Measurements from ENCODE around the gene SLC37A1.
A peak's percentile ranks its signal among the peaks of the same experiment; 100 is the strongest.

SLC37A1 gene

GRCh38 chr21:42533306-42533962, 19.8 kb downstream of the SLC37A1 start:
- H3K27ac ChIP-seq = no peak overlapping the region
- no peak for DNase-seq
- H3K27me3 ChIP-seq (ENCODE audit: insufficient read depth, low read depth, severe bottlenecking) = no peaks in the 10 kb centered on the region
- H3K9me3 ChIP-seq (ENCODE audit: severe bottlenecking) = no peaks in the 10 kb centered on the region
- no peak for TF ChIP-seq CTCF (IDR thresholded peaks at IDR 0.05; ENCODE audit: low read depth, low read length)
- H3K36me3 ChIP-seq = no peaks in the 10 kb centered on the region
- no peak overlapping the region for H3K4me3 ChIP-seq (ENCODE audit: low read depth, low read length)

- no peak for TF ChIP-seq CTCF (IDR thresholded peaks at IDR 0.05; ENCODE audit: low read depth, low read length)
- H3K27ac ChIP-seq = no peak overlapping the region
- H3K4me3 ChIP-seq (ENCODE audit: low read depth, low read length) = no peak overlapping the region
- H3K9me3 ChIP-seq (ENCODE audit: severe bottlenecking) = no peaks in the 10 kb centered on the region
- no peaks in the 10 kb centered on the region for H3K27me3 ChIP-seq (ENCODE audit: insufficient read depth, low read depth, severe bottlenecking)
- no peak for DNase-seq
- no peaks in the 10 kb centered on the region for H3K36me3 ChIP-seq
Measured at GRCh38 chr21:42533963-42534355, 20.3 kb downstream of the SLC37A1 start.

GRCh38 chr21:42534421-42535378, 21.0 kb downstream of the SLC37A1 start:
- no peak for TF ChIP-seq CTCF (IDR thresholded peaks at IDR 0.05; ENCODE audit: low read depth, low read length)
- Histone ChIP-seq H3K27ac (no peak overlapping the region), H3K36me3 (no peaks in the 10 kb centered on the region), H3K27me3 (ENCODE audit: insufficient read depth, low read depth, severe bottlenecking) (no peaks in the 10 kb centered on the region), H3K9me3 (ENCODE audit: severe bottlenecking) (no peaks in the 10 kb centered on the region), H3K4me3 (ENCODE audit: low read depth, low read length) (peak overlapping the region; percentile 23)
- peak; percentile 57 for DNase-seq

GRCh38 chr21:42535602-42536171, 22.0 kb downstream of the SLC37A1 start:
- H3K36me3 ChIP-seq = no peaks in the 10 kb centered on the region
- no peak overlapping the region for H3K4me3 ChIP-seq (ENCODE audit: low read depth, low read length)
- H3K27me3 ChIP-seq (ENCODE audit: insufficient read depth, low read depth, severe bottlenecking) = no peaks in the 10 kb centered on the region
- no peak for TF ChIP-seq CTCF (IDR thresholded peaks at IDR 0.05; ENCODE audit: low read depth, low read length)
- no peaks in the 10 kb centered on the region for H3K9me3 ChIP-seq (ENCODE audit: severe bottlenecking)
- no peak overlapping the region for H3K27ac ChIP-seq
- no peak for DNase-seq

- H3K27me3 ChIP-seq (ENCODE audit: insufficient read depth, low read depth, severe bottlenecking) = no peaks in the 10 kb centered on the region
- H3K4me3 ChIP-seq (ENCODE audit: low read depth, low read length) = no peak overlapping the region
- H3K9me3 ChIP-seq (ENCODE audit: severe bottlenecking) = no peaks in the 10 kb centered on the region
- no peak for DNase-seq
- no peaks in the 10 kb centered on the region for H3K36me3 ChIP-seq
- no peak overlapping the region for H3K27ac ChIP-seq
- TF ChIP-seq CTCF (IDR thresholded peaks at IDR 0.05; ENCODE audit: low read depth, low read length) = no peak
Measured at GRCh38 chr21:42536601-42537000, 22.9 kb downstream of the SLC37A1 start.
